ENCODE measurements around the gene DDX31.

DNA sequence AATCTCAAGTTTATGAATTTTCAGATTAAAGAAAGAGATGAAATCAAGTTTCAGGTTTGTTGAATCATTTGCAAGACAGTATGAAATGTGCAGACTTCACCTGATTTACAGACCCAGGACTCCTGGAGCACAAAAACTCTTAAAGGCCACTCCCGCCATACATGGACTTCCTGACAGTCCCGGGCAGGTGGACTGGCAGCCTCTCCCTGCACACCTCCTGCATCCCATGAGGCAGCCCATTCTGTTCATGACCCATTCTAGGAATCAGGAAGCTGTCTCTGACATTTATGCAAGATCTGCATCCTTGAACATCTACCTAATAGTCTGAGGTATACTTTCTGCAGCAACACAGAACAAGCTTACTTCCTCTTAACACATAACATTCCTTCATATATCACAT lies 5.9 kb downstream of the DDX31 start:
- TF ChIP-seq, protein P1, sequence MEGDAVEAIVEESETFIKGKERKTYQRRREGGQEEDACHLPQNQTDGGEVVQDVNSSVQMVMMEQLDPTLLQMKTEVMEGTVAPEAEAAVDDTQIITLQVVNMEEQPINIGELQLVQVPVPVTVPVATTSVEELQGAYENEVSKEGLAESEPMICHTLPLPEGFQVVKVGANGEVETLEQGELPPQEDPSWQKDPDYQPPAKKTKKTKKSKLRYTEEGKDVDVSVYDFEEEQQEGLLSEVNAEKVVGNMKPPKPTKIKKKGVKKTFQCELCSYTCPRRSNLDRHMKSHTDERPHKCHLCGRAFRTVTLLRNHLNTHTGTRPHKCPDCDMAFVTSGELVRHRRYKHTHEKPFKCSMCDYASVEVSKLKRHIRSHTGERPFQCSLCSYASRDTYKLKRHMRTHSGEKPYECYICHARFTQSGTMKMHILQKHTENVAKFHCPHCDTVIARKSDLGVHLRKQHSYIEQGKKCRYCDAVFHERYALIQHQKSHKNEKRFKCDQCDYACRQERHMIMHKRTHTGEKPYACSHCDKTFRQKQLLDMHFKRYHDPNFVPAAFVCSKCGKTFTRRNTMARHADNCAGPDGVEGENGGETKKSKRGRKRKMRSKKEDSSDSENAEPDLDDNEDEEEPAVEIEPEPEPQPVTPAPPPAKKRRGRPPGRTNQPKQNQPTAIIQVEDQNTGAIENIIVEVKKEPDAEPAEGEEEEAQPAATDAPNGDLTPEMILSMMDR (IDR thresholded peaks at IDR 0.05), result no peak
- no peak for TF ChIP-seq POLR2A (IDR thresholded peaks at IDR 0.05)

Measured in body of pancreas (tissue), 4 donors.